ENCODE data around the gene SLC39A11.

DNA sequence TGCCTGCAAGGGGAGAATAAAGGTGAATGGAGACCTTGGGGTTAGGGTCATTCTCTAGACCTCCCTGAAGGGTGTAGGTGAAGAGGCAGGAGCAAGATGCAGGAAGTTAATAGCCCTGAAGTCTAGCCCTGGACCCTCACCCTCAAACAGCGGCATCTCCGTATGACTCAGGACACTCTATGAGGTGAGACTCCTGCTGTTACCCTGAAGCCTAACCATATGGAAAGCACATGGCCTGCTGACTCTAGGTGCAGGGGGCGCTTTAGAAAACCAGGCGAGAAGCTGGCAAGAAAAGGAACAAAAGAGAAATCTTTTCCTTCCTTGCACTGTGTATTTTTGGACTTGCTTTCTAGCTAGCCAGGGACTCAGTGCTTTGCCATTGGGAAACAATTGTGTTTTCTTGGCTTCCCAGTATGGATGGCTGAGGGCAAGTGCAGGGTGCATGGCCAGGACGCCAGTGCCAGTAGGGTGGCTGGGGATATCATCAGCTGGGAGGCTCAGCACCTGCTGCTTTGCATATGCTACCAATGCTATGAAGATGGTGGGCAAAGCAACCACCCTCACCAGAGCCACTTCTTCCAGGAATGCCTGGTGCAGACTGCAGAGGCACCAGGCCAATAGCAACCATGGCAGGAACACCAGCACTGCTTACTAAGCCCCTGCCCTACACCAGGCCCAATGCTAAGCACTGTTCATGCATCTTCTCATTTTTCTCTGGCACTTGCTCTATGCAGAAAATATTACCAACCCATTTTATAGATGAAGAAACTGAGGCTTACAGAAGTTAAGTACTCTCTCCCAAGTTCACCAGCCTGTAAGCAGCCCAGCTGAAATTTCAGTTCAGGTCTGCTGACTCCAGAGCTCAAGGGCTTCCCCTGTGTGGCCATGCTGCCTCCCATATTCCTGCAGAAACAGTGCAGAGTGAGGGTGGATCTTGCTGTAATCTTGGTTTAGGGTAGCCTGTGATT, 425.1 kb downstream of the SLC39A11 start:
- TF ChIP-seq, protein P1, sequence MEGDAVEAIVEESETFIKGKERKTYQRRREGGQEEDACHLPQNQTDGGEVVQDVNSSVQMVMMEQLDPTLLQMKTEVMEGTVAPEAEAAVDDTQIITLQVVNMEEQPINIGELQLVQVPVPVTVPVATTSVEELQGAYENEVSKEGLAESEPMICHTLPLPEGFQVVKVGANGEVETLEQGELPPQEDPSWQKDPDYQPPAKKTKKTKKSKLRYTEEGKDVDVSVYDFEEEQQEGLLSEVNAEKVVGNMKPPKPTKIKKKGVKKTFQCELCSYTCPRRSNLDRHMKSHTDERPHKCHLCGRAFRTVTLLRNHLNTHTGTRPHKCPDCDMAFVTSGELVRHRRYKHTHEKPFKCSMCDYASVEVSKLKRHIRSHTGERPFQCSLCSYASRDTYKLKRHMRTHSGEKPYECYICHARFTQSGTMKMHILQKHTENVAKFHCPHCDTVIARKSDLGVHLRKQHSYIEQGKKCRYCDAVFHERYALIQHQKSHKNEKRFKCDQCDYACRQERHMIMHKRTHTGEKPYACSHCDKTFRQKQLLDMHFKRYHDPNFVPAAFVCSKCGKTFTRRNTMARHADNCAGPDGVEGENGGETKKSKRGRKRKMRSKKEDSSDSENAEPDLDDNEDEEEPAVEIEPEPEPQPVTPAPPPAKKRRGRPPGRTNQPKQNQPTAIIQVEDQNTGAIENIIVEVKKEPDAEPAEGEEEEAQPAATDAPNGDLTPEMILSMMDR (IDR thresholded peaks at IDR 0.05), result no peak
- TF ChIP-seq POLR2A (IDR thresholded peaks at IDR 0.05), result no peak
- no peak for TF ChIP-seq POLR2AphosphoS5 (IDR thresholded peaks at IDR 0.05)
- TF ChIP-seq EP300 (IDR thresholded peaks at IDR 0.05), result no peak
